22Rv1 (cell line): ENCODE measurements around the gene FHIT.

Source experiments
- CTCF ChIP-seq: fragments of 450-650 bp; IDR thresholded peaks from 2 replicates; pipeline ENCODE4 v1.5.1; 2017; ENCODE audit warnings: mild to moderate bottlenecking
- ZFX ChIP-seq: fragments of 450-650 bp; IDR thresholded peaks from 2 replicates; pipeline ENCODE4 v1.6.1; 2017; ENCODE audit warnings: antibody characterized with exemption, borderline replicate concordance

- TF ChIP-seq CTCF (no peak), ZFX (no peak)
These were observed 1115.8 kb downstream of the FHIT start for GRCh38 chr3:60135474-60135873.
